B cell (primary cell): Measurements from ENCODE around the gene TKFC. TPM values are rescaled to one million over a fixed set of nuclear protein-coding genes. Genes with fewer than 3 reads are reported as not detected.

Experiments
- ATAC-seq: fragments of 200-7000 bp; cut with Tn5 transposase; one replicate; pipeline ENCODE4 v1.10.0; 2021; ENCODE audit warnings: low read depth, mild to moderate bottlenecking, moderate number of reproducible peaks, moderate library complexity
- CTCF ChIA-PET: fragments of 350-600 bp; sonication (Branson Sonifier 250); formaldehyde crosslinking; loops from one replicate; lab custom pipeline; 2021; ENCODE audit warnings: antibody characterized with exemption, inconsistent platforms; lab: Charles Lee
- POLR2A ChIA-PET: fragments of 350-600 bp; sonication (Branson Sonifier 250); formaldehyde crosslinking; loops from one replicate; lab custom pipeline; 2021; ENCODE audit warnings: antibody characterized with exemption; lab: Charles Lee
- DNase-seq: peaks from one replicate; pipeline ENCODE4 v3.0.0; 2013
- H2AFZ ChIP-seq: 2 replicates; pipeline ENCODE4 v1.6.1; 2012; ENCODE audit warnings: mild to moderate bottlenecking, low read depth, low read length; ENCODE audit not compliant: insufficient read depth, poor library complexity, severe bottlenecking
- H3K27ac ChIP-seq, 2 donors: 1 replicate in 1 of 2; 2 replicates in 1 of 2; pipeline ENCODE4 v1.5.1; 2012 to 2013; ENCODE audit warnings: low read length in 2 of 2, mild to moderate bottlenecking in 2 of 2, moderate library complexity in 1 of 2
- H3K27me3 ChIP-seq, 4 experiments: fragments of 200-600 bp in 1 of 4; sonication (generic) in 1 of 4; replicated peaks in 1 of 4; 1 replicate in 2 of 4; 2 replicates in 2 of 4; pipeline versions ENCODE4 v1.6.1 to v1.7.0; 2013 to 2016; ENCODE audit warnings: low read length in 3 of 4, mild to moderate bottlenecking in 2 of 4, mixed read lengths in 1 of 4, moderate library complexity in 1 of 4; ENCODE audit not compliant: insufficient read depth in 4 of 4, control insufficient read depth in 3 of 4; ENCODE audit errors: control extremely low read depth in 1 of 4
- H3K36me3 ChIP-seq, 2 experiments: replicated peaks in 1 of 2; 1 replicate in 1 of 2; 2 replicates in 1 of 2; pipeline versions ENCODE4 v1.6.1 to v1.7.1; 2013; ENCODE audit warnings: low read length in 1 of 2; ENCODE audit not compliant: insufficient read depth in 2 of 2, control insufficient read depth in 1 of 2; ENCODE audit errors: control extremely low read depth in 1 of 2, extremely low read depth in 1 of 2
- H3K4me1 ChIP-seq, 2 donors: fragments of 200-600 bp in 1 of 2; sonication (generic) in 1 of 2; 1 replicate in 1 of 2; 2 replicates in 1 of 2; pipeline versions ENCODE4 v1.5.1 to v1.6.1; 2013 to 2017; ENCODE audit warnings: low read length in 2 of 2; ENCODE audit not compliant: control insufficient read depth in 2 of 2, insufficient read depth in 2 of 2
- H3K4me2 ChIP-seq: replicated peaks from 2 replicates; pipeline ENCODE3; 2012; ENCODE audit warnings: mild to moderate bottlenecking, low read depth, low read length; ENCODE audit not compliant: poor library complexity, severe bottlenecking
- H3K4me3 ChIP-seq, 5 experiments: fragments of 200-600 bp in 1 of 5; sonication (generic) in 1 of 5; 1 replicate in 3 of 5; 2 replicates in 2 of 5; pipeline versions ENCODE4 v1.5.1 to v1.7.0; 2011 to 2016; ENCODE audit warnings: low read length in 4 of 5, mild to moderate bottlenecking in 4 of 5, low read depth in 2 of 5, control low read depth in 1 of 5, moderate library complexity in 1 of 5; ENCODE audit not compliant: insufficient read depth in 1 of 5; ENCODE audit errors: control extremely low read depth in 1 of 5, extremely low read depth in 1 of 5
- H3K79me2 ChIP-seq: fragments of 200-600 bp; sonication (generic); one replicate; pipeline ENCODE4 v1.6.0; 2016; ENCODE audit warnings: low read length; ENCODE audit not compliant: control insufficient read depth, insufficient read depth
- H3K9ac ChIP-seq: fragments of 200-600 bp; sonication (generic); 2 replicates; pipeline ENCODE4 v1.6.1; 2017; ENCODE audit warnings: mild to moderate bottlenecking, low read length, moderate library complexity
- H3K9me3 ChIP-seq, 3 donors: one replicate each; pipeline versions ENCODE4 v1.6.1 to v1.7.1; 2013; ENCODE audit warnings: low read length in 2 of 3; ENCODE audit not compliant: control insufficient read depth in 2 of 3, insufficient read depth in 1 of 3; ENCODE audit errors: control extremely low read depth in 1 of 3
- H4K20me1 ChIP-seq: 2 replicates; pipeline ENCODE4 v1.6.0; 2012; ENCODE audit warnings: mild to moderate bottlenecking, low read length; ENCODE audit not compliant: insufficient read depth, control insufficient read depth, poor library complexity, severe bottlenecking
- H3K27ac Mint-ChIP-seq: one replicate; pipeline ENCODE4 v1.8.0; 2021; ENCODE audit warnings: mixed read lengths
- H3K27me3 Mint-ChIP-seq: one replicate; pipeline ENCODE4 v1.8.0; 2021; ENCODE audit warnings: mixed read lengths
- H3K4me1 Mint-ChIP-seq: one replicate; pipeline ENCODE4 v1.8.0; 2021; ENCODE audit warnings: mixed read lengths
- H3K4me3 Mint-ChIP-seq: one replicate; pipeline ENCODE4 v1.8.0; 2021; ENCODE audit warnings: mixed read lengths
- H3K9me3 Mint-ChIP-seq: one replicate; pipeline ENCODE4 v1.8.0; 2022; ENCODE audit warnings: mixed read lengths; ENCODE audit not compliant: insufficient read depth
- CTCF ChIP-seq: fragments of 200-600 bp; IDR thresholded peaks from one replicate; pipeline ENCODE4 v1.8.0; 2022; ENCODE audit warnings: antibody characterized with exemption, mild to moderate bottlenecking
- EZH2 ChIP-seq: IDR thresholded peaks from 2 replicates; pipeline ENCODE4 v1.6.1; 2012; ENCODE audit warnings: borderline replicate concordance, low read depth, mild to moderate bottlenecking, moderate library complexity, low read length; ENCODE audit not compliant: insufficient read depth, poor library complexity, severe bottlenecking
- WGBS: methylation state at CpG from one replicate; pipeline ENCODE4 v1.1.5; 2013; ENCODE audit warnings: missing lambda C conversion rate; ENCODE audit not compliant: insufficient coverage; 5-methylcytosine and 5-hydroxymethylcytosine counted together
- intact Hi-C: fragments of 100-400 bp; cut with micrococcal nuclease; formaldehyde crosslinking; loops from one replicate; pipeline ENCODE4 v1.10.0; 2022
- polyA plus RNA-seq: library from polyadenylated mRNA; depleted of rRNA; stranded (reverse); fragments of >200 nt; gene quantifications from 2 replicates; pipeline ENCODE4 v1.2.3, GENCODE V29; 2012
- total RNA-seq, 2 donors: library from RNA; stranded (reverse); fragments of 120-200 nt in 1 of 2; gene quantifications; 1 replicate in 1 of 2; 2 replicates in 1 of 2; pipeline versions ENCODE4 v1.2.3 to v1.2.4, GENCODE V29; 2013 to 2022

TKFC gene
- total and polyA plus RNA-seq, 2 donors (not counting 1 experiment from before 2014, with no cell fraction given), result 82.3 to 86.3 TPM

- Histone ChIP-seq H2AFZ (no peak overlapping the region), H3K36me3 (peaks cover 2 to 78% of the 10 kb centered on the region in 2 experiments), H4K20me1 (peaks cover 61% of the 10 kb centered on the region), H3K79me2 (peaks cover 19% of the 10 kb centered on the region), H3K4me1 (peaks cover 3 to 18% of the 10 kb centered on the region in 2 donors), H3K27me3 (no peaks in the 10 kb centered on the region), H3K27ac (no peak overlapping the region), H3K9me3 (no peaks in the 10 kb centered on the region), H3K4me3 (no peak overlapping the region), H3K9ac (no peak overlapping the region), H3K4me2 (no peak overlapping the region)
- 92% methylated on average over 10 of the region's 11 CpGs for WGBS
- H3K27ac Mint-ChIP-seq, result peak overlapping the region; percentile 56
- DNase-seq, result no peak
- H3K9me3 Mint-ChIP-seq, result no peaks in the 10 kb centered on the region
- intact Hi-C loops, result no loop called here
- ATAC-seq, result no peak
- H3K27me3 Mint-ChIP-seq, result no peaks in the 10 kb centered on the region
- ChIA-PET CTCF (interaction anchor here (3.0 to 3.2 kb wide), 2 partner anchors 12 to 37 kb away, joined by 22 to 30 read pairs; no protein-coding TSS in a partner anchor), POLR2A (interaction anchor here (1.0 kb wide), 1 partner anchor 9 kb away, joined by 3 read pairs; no protein-coding TSS in a partner anchor)
- H3K4me3 Mint-ChIP-seq, result no peak overlapping the region
- TF ChIP-seq EZH2, result no peak
- no peak for TF ChIP-seq CTCF
- H3K4me1 Mint-ChIP-seq, result peaks cover 36% of the 10 kb centered on the region
These were observed 15.0 kb downstream of the TKFC start for GRCh38 chr11:61347916-61348461.

GRCh38 chr11:61349189-61349751 is 16.2 kb downstream of the TKFC start:
- H3K9me3 ChIP-seq, result no peaks in the 10 kb centered on the region
- 97% methylated on average over 11 of the region's 12 CpGs for WGBS
- intact Hi-C loops, result no loop called here
- peak overlapping the region; percentile 37 for H3K27ac Mint-ChIP-seq
- H3K36me3 ChIP-seq, result peaks cover 2 to 88% of the 10 kb centered on the region in 2 experiments
- no peak overlapping the region for H3K4me3 Mint-ChIP-seq
- no peak overlapping the region for H3K9ac ChIP-seq
- TF ChIP-seq CTCF (no peak), EZH2 (no peak)
- POLR2A ChIA-PET, result interaction anchor here (1.5 kb wide), 1 partner anchor 13 kb away, joined by 4 read pairs; the partner anchor contains the start of genes CYB561A3 and TMEM138
- peaks cover 49% of the 10 kb centered on the region for H3K4me1 Mint-ChIP-seq
- H3K4me1 ChIP-seq, result peaks cover 15 to 30% of the 10 kb centered on the region in 2 donors
- H3K9me3 Mint-ChIP-seq, result no peaks in the 10 kb centered on the region
- H2AFZ ChIP-seq, result no peak overlapping the region
- H3K27ac ChIP-seq, result no peak overlapping the region
- H3K4me2 ChIP-seq, result no peak overlapping the region
- H3K27me3 ChIP-seq, result no peaks in the 10 kb centered on the region
- ATAC-seq (no peak), DNase-seq (no peak)
- no peak overlapping the region for H3K4me3 ChIP-seq
- CTCF ChIA-PET, result interaction anchor here (1.0 to 3.2 kb wide), 3 partner anchors 10 to 36 kb away, joined by 4 to 30 read pairs (median 22); no protein-coding TSS in a partner anchor
- no peaks in the 10 kb centered on the region for H3K27me3 Mint-ChIP-seq
- H4K20me1 ChIP-seq, result peaks cover 74% of the 10 kb centered on the region
- H3K79me2 ChIP-seq, result peaks cover 32% of the 10 kb centered on the region
